Stomach (tissue), 4 donors: ENCODE data around the gene COL18A1.

ENCODE experiments used
- POLR2A ChIP-seq, 4 donors: fragments of 450-650 bp; IDR thresholded peaks; one replicate each; pipeline ENCODE4 v1.6.1; 2016; ENCODE audit warnings: antibody characterized with exemption in 4 of 4, control low read depth in 2 of 4, mild to moderate bottlenecking in 1 of 4, moderate library complexity in 1 of 4
- POLR2AphosphoS5 ChIP-seq, 3 donors: sonication (generic); formaldehyde crosslinking; IDR thresholded peaks; one replicate each; pipeline ENCODE4 v1.6.1; 2016; ENCODE audit warnings: antibody characterized with exemption in 3 of 3
- TF ChIP-seq, protein P1 (sequence below), 7 experiments: fragments of 450-650 bp in 4 of 7; fragments of 200-600 bp in 3 of 7; sonication (generic) in 3 of 7; IDR thresholded peaks; one replicate each; pipeline ENCODE4 v1.5.1; 2016 to 2019; ENCODE audit warnings: antibody characterized with exemption in 7 of 7, control low read depth in 2 of 7, mild to moderate bottlenecking in 1 of 7

DNA sequence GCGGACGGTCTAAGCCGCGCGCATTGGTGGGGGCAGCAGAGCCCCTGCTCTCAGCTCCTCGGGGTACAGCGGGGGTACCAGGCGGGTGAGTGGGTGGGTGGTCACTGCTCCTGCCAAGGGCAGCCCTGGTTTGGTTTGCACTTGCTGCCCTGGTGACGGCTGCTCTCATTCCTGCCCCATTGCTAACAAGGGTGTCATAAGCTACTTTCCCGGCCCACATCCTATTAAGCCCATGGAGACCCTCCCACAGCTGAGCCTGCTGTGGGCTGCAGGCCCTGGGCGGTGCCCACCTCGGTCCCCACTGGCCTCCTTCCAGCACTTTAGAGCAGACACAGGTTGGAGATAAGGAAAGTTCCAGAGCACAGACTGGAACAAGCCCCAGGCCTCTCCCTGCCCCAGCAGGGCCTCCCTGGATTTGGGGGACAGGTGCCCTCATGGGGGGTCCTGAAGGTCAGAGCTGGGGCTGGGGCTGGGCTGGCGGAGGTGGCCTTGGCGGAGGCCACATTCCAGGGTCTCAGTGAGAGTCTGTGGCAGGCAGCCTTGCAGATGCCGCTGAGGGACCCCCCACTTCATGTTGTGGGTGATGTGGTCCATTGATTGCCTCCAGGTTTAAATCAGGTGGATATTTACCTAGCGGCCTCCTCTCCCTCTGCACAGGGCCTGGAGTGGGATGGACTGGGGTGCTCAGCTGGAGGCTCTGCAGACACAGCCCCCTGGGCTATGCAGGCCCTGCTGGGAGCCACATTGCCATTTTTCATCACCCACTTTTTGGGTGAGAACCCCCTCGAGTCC, 27.0 kb downstream of the COL18A1 start:
- TF ChIP-seq, protein P1, sequence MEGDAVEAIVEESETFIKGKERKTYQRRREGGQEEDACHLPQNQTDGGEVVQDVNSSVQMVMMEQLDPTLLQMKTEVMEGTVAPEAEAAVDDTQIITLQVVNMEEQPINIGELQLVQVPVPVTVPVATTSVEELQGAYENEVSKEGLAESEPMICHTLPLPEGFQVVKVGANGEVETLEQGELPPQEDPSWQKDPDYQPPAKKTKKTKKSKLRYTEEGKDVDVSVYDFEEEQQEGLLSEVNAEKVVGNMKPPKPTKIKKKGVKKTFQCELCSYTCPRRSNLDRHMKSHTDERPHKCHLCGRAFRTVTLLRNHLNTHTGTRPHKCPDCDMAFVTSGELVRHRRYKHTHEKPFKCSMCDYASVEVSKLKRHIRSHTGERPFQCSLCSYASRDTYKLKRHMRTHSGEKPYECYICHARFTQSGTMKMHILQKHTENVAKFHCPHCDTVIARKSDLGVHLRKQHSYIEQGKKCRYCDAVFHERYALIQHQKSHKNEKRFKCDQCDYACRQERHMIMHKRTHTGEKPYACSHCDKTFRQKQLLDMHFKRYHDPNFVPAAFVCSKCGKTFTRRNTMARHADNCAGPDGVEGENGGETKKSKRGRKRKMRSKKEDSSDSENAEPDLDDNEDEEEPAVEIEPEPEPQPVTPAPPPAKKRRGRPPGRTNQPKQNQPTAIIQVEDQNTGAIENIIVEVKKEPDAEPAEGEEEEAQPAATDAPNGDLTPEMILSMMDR (IDR thresholded peaks at IDR 0.05), result no peak
- TF ChIP-seq POLR2A (IDR thresholded peaks at IDR 0.05), result no peak
- no peak for TF ChIP-seq POLR2AphosphoS5 (IDR thresholded peaks at IDR 0.05)
